ENCODE data around the gene RPS6KA2.

RPS6KA2 gene

DNA sequence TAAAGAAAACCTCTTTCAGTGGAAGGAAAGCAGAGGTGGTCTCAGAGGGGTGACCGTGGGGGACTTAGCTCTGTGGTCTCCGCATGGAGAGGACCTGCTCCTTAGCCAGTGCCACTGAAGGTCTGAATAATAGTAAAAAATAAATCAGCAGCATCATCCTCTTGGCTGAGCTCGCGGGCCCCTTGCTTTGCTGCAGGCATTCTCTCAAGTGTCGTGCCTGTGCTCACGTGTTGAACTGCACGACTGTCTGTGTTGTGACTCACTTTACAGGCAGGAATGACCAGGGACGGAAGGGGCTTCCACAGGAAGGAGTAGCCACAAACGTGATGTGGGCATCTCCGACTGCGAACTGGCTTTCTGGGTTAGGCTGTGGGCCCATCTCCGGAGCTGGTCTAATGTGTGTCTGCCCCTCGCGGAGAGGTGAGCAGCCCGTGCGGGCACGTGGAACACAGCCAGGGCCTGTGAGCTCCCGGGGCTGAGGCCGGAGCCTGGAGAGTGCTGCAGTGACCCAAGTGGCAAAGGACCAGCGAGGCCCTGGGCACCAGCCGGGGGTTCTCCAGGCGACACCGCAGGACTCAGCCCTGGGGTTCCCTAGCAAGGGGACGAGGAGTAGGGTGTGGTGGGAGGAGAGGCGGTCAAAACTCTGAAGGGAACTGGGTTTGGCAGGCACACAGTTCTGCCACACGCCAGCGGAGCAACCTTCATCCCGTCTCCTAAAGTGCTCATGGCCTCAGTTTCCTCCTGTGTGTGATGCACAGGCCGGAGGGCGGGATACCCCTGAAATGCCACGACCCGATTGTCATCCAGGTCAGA is 129.8 kb downstream of the RPS6KA2 start:
- no peak for DNase-seq

DNA sequence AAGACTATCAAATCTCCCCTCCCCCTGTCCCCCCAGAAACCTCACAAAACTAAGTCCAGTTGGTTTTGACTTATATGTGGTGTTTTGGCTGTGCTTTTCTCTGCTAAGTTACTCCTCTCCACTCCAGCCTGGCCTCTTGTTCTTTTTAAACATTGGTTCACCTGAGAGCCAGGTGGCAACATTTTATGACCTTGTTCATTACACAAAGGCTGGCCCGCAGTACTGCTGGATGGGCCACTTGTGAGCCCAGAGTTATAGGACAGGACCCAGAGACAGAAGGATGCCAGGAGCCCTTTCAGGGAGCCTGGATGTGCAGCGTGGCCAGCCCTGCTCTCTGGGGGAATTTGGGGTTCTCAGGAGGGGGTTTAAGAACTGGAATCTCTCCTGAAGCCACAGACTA is 130.6 kb downstream of the RPS6KA2 start:
- no peak for DNase-seq

DNA sequence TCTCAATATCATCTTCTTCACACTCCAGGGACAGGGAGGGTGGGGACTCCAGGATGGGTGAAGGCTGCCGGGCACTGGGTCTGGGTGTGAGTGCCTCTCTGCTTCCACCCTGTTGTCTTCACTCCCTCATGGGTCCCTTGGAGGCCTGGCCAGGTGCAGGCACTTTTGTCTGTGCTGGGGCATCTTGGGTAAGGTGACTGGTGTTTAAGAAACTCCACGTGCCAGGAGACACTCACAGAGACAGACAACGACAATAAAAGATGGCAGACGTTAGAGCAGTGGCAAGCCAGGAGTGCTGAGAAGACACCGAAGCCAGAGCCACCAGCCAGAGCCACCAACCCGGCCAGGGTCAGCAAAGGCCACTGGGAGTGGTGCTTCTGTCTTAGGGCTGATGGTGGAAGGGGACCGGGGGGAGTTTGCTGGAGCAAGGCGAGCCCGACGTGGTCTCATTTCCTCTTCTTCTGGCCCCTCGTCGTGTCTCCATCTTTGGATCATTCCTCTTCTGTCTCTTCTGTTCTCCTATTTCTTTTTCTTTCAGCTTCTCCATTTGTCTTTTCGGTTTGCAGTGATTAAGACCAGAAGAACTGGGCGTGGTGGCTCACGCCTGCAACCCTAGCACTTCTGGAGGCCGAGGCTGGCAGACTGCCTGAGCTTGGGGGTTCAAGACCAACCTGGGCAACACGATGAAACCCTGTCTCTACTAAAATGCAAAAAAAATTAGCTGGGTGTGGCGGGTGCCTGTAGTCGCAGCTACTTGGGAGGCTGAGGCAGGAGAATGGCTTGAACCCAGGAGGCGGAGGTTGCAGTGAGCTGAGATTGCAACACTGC is 131.3 kb downstream of the RPS6KA2 start:
- DNase-seq: no peak

DNA sequence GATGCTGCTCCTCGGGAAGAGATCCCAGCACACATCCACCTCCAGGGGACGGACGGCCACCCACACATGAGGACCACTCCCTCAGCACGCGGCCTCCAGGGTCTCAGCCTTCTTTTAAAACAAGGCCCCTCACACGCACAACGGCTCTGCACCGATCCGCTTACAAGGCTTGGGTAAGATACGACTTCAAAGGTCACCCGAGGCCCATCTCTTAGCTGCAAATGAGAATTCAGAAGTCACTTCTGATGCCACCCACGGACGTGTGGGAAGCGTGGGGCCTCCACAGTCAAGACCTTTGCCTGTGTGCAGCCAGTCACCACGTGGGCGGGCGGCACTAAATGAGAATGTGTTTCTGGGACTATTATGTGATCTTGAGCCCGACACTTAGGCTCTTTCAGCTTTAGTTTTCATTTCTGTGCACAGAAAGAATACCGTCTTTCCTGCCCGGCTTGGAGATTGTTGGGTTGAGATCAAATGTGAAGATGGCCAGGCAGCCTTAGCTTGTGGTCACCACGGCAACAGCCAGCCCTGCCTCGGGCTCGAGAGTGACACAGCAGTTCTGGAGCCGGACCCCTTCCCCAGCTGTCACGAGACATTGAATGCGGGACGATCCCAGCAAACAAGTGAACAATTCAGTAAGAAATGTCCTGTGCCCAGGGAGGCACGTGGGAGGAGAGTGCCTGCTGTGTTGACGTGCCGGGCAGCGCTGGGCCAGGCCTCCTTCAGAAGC is 132.1 kb downstream of the RPS6KA2 start:
- DNase-seq: peak; percentile 41

DNA sequence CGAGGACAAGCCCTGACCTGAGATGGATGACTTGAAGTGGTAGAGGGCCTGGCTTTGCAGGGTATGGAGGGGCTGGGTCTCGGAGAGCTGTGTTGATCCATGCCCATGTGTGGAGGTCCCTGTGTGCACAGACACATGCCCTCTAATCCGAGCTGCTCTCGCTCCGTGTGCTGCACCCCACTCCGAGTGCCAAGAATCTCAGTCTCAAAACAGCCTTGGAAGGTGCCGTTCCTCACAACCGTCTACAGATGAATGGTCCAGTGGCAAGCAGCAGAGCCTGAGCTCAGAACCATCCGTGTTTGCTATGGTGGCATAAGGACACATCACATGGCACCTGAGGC is 133.0 kb downstream of the RPS6KA2 start:
- no peak for DNase-seq

DNA sequence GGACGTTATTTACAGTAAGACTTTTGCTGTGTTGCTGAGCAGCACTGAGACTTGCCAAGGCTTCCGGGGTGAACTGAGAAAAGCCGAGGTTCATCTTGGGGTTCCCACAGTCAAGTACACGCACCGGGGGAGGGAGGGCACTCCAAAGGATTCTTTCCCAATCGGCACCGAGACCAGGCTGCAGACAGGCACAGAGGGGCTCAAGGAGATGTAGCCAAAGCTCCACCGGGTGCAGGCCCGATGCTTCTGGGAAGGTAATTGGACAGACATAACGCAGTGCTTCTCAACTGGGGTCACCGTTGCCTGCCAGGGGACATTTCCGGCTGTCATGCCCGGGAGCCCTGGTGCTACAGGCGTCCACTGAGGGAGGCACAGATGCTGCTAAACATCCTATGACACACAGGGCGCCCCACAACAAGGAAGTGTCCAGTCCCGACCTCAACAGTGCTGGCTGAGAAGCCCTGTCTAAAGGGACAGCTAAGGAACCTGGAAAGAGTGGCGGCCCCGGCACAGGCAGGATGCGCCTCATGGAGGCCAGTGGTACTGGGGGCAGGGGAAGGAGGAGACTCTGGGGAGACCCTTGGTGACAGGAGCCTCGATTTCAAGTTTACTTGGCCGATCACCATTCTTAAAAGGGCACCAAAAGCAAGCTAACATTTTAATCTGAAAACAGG is 133.5 kb downstream of the RPS6KA2 start:
- no peak for DNase-seq

DNA sequence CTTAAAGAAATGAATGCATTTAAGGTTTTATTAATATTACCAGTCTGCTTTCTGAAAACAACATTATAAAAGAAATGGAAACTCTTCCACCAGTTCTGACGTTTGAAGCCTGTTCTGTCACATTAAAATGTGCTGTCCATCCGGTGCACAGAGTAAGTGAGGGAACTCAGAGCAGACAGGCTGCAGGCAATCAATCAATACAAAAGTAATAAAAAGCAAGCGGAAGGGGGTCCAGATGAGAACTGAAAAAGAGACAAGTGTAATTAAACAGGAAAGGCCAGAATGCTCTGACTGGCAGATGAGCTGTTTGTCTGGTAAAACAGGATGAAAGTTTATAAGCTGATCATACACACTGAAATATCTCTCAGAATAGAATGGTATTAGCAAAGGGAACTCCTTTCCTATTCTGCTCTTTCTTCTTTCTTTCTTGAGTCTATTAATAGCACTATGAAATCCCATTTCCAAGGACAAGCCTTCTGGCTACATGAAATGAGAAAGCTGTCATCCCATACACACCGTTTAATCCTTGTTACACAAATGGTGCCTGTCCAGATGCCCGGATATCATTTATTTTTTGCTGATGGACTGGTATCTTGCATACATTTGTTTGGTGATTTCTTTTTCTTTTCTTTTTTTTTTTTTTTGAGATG is 134.8 kb downstream of the RPS6KA2 start:
- DNase-seq: no peak

DNA sequence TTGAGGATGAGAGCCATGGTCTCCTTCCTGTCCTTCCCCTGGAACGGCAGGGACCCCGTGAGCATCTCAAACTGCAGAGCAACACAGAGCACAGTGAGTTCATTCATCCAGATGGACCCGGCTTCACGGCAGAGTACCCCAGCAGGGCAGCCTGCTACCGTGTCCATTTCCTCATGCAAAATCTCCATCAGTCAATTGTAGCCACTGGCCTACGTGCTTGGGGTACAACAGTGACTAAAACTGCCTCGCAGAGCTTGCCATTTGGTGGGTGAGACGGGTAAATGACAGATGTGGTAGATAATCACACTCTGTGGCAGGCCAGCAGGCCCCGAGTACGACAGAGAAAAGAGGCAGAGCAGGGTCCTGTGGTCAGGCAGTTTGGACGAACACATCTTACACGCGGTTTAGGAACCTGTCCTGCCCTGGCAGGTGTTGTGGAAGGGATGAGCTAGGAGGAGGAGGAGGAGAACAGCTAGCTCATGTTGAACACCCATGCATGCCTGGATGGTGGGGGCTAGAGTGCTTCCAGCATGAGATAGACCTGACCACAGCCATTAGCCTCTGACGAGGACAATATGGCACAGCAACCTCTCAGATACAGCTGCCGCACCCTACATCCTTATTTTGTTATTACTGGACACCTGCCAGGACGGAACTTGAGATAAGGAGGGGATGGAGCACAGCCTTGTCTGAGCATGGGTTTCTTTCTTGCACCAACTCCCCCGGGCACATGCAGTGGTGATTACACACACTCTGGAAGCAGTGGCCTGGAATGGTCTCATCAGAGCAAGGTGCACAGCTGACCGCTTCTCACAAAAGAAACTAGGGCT is 136.2 kb downstream of the RPS6KA2 start:
- no peak for DNase-seq

DNA sequence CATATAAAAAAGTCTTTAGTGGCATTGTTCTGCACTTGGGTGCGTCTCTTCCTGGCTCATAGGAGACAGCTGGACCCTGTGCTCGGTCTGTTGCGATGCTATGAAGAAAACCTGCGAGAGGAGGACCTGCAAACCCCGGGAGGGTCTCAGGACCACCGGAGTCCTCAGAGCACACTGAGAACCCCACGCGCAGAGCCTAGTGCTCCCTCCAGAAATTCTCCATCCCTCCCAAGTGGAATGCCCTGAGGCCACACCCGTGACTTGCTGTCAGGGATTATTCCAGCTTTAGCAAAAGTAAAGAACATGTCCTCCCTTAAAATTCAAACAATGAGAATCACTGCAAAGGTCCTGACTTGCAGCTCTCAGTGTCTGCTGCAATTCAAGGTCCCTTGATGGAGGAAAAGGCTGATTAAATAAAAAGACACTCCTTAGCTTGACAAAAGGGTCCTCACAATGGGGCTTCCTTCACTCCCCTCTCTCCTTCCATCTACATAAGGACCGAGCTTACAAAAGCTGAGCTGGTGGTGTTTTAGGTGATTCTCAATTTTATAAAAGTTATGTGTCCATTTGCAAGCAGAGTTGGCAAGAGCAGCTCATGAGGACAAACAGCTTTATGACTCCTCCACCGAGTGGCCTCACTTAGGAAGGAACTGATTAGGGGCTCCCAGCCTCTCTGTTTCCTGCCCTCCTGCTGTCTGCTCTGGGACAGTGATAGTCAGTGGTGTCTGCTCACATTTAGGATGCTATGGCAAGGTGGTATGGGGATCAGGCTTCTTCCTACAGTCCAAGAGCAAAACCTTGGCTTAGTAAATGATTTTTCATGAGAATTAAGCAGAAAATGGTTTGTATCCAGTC is 137.5 kb downstream of the RPS6KA2 start:
- DNase-seq: no peak

DNA sequence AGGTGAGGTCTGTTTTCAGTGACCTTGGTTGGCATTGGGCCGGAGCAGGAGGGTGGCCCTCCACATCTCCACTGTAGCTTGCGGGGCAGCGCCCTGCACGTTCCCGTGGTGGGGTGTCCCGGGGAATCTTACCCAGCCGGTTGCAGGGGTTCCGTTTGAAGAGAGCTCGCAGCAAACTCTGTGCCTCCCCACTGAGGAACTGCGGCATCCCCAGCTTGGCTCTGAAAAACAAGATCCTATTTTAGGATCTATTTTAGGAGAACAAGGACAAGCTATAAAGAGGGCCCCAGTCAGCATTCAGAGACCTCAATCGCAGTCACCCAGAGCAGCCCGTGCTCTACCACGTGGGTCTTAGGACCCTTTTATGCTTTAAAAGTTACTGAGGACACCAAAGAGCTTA is 138.3 kb downstream of the RPS6KA2 start:
- DNase-seq: no peak

DNA sequence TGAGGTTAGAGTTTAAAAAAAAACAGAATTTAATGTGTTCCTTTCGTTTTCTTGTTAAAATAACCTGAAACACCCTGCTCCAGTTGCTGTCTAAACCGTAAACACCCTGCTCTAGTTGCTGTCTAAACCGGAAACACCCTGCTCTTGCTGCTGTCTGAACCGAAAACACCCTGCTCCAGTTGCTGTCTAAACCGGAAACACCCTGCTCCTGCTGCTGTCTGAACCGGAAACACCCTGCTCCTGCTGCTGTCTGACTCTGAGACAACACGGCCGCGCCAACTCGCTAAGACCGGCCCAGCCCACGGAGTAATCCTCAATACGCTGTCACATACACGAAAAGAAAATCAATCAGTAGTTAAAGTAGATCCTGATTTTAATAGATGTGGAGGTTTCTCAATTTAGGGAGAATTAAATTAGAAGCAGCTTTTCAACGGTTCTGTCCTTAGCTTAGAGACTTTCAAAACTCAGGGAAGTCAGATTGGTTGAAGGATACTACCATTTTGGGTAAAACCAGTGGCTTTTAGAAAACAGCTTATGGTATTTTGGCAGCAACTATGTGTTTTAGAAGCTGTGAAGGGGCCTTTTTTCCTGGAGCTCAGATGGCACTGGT is 138.9 kb downstream of the RPS6KA2 start:
- DNase-seq: peak; percentile 69

DNA sequence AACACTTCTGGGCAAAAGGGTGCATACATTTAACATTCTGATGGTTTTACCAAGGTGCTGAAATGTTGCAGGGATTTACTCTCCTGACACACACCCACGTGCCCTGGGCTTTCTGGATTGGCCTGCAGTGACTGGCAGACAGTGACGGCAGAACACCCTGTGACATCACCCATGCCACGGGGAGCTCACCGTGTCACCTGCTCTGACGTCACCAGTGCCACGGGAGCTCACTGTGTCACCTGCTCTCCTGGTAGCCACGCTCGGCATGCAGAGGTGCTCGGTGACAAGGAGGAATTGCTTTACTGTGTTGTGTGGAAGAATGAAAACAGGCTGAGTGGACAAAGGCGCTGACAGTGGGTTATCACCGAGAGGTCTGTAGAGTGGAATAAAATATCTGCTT is 139.9 kb downstream of the RPS6KA2 start:
- no peak for DNase-seq

DNA sequence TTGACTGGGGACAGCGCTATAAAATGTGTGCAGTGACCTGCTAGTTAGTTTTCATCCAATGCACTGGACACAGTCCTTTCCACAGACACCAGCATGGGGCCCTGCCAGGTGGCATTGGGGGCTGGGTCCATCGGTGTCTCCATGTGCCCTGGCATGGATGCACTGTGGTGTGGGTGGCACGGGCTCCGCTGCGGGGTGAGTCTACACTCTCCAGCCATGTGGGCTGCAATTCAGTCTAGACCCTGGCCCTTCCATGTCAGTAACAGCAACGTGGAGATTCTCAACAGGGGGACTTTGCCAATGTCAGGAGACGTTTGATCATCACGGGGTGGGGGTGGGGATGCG is 140.5 kb downstream of the RPS6KA2 start:
- no peak for DNase-seq

DNA sequence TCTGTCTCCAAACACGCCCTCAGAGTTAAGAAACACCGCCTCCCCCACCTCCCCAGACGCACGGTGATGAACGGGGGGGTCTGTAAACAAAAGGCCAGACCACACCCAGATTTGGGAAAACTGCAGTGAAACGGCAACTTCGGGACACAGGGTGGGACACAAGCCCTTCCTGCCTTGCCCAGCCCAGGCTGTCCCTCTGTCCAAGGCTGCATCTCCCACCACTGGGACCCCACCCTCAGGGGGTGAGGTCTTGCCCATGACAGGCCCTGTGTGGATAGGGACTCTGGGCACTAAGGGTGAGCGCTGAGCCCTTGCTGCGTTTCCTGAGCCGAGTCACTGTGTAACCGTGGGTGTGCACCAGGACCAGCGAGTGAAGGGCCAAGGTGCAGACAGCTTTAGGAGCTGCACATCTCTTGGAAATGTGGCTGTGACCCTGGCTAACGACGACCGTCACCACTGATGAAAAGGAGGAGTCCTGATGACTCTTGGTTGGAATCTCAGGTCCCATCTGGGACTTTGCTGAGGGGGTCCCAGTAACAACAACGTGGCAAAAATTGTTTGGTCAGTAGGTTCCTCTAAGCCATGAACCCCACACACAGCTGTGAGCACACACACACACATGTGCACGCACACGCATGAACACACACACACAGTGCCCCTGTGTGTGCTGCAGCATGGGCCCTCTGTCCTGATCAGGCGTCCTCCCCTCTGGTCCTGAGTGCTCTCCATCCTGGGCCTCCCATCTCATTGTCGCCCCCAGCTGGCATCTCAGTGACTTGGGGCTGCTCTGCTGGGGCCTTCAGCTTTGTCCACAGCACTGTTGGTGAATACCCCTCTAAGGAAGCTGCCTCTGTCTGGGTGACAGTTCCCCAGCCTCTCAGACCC is 141.2 kb downstream of the RPS6KA2 start:
- no peak for DNase-seq

DNA sequence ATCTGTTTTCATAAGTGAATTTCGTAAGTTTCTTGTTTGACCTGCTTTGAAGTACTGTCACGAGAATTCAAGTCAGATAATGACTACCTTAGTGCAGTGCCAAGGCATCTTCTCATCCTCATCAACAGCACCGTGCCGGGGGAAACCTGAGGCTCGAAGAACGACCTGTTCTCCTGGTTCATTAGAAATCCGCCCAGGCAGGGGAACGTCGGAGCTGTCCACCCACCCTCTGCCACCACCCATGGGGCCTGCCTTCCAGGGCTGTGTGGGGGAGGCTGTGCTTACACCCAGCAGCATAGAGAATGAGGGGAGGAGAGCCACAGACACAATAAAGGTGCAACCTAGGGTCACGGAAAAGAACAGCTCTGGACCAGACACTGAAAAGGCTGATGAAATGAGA is 142.2 kb downstream of the RPS6KA2 start:
- DNase-seq: no peak

DNA sequence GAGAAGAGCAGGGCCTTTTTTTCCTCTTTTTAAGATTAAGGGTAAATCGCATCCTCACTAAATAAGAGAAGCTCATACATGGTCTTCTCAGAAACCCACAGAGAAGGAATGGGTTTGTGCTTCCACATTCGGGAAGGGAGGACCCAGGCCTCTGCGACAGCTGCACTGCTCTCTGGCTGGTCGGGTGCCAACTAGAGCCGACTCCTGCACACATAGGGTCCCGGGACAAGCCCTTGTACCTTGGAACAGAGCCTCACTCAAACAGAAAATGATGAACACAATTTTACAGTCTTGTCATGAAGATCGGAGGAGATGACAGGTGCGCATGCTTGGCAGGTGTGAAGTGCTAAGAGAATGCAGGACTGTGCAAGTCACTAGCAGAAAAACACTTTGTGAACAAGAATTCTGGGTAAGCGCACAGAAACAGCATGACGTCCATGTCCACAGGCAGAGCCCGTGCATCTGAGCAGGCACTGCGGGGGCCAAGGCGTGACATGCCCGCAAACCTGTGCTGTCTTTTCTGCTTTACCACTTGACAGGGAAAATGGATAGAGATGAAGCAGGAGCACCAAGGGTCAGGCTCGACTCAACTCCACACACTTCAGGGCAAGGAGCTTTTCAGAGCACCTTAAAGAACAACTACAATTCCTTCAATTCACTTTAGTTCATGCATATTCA is 143.3 kb downstream of the RPS6KA2 start:
- DNase-seq: no peak

DNA sequence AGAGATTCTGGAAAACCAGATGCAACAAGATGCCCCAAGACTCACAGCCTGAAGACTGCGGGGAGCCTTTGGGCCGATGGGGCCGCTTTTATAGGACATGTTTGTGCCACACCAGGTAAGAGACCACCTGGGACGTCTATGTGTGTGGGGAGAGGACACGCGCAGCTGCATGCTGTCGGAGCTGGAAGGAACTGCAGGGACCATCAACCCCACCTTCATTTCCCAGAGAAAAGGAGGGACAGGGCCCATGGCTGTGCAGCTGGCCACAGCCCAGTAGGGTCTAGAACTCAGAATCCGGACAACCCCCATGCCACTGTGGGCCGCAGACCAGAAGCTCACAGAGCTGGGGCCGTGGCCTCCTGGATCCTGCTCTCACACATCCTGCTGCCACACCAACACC is 144.0 kb downstream of the RPS6KA2 start:
- DNase-seq: no peak

DNA sequence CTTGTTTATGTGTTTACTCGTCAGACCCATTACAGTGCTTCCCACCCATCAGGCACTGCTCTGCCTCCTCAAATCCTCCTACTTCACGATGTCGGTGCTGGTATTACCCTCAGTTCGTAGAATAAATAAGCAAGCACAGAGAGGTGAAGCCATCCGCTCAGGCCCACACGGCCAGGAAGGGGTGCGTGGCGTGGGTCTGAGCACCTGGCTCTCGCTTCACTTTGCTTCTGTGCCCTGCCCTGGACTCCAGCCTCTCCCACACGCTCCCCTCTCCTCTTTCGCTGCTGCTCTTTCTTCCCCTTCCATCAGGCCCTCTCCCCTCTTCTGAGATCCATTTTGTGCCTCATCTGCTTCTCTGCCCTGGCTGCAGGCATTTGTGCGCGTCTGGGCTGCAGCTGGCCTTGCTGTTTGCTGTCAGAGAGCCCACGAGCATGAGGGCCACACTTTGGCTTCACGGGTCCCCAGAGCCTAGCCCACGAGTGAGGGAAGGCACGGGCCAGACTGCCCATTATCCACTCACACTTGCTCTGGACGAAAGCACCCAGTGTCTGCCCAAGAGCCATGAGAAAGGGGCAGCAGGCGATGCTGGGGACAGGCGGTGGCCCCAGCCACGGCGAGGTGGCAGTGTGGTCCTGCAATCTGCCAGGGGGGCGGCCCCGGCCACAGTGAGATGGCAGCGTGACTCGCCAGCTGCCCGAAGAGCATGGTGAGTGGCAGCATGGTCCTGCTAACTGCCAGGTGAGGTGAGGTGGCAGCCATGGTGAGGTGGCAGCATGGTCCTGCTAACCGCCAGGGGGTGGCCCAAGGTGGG is 148.1 kb downstream of the RPS6KA2 start:
- no peak for DNase-seq

Measured in activated naive CD4-positive, alpha-beta T cell treated with anti-CD3 and anti-CD28 coated beads, Interleukin-2, amount 50 U/mL, for 16 hours (primary cell).